K562 (cell line): Measurements from ENCODE around the gene VPS37D. TPM values are rescaled to one million over a fixed set of nuclear protein-coding genes. Genes with fewer than 3 reads are reported as not detected.

ENCODE experiments used
- ATAC-seq: fragments of 200-7000 bp; cut with Tn5 transposase; 3 replicates; pipeline ENCODE4 v1.9.1; 2020; ENCODE audit warnings: moderate library complexity
- BruUV-seq: library from RNA; stranded (reverse); fragments of 400-500 nt; replicated peaks from 2 replicates; lab custom pipeline; 2021; lab: Mats Ljungman, UMichigan
- CTCF ChIA-PET: fragments of 300-600 bp; formaldehyde crosslinking; extraction: SDS; loops from one replicate; lab custom pipeline; 2021; ENCODE audit warnings: low intra/inter-chr PET ratio; lab: Yijun Ruan, JAX
- POLR2A ChIA-PET: fragments of 300-600, 350-650 bp; sonication (Branson Sonifier 250); formaldehyde crosslinking; extraction: SDS; loops from one replicate; lab custom pipeline; 2021; ENCODE audit warnings: antibody characterized with exemption, inconsistent platforms; lab: Yijun Ruan, JAX
- DNase-seq, 4 experiments: peaks; one replicate each; pipeline versions ENCODE4 v3.0.0 to v3.0.0-alpha.2; 2011 to 2018; ENCODE audit warnings: low spot score in 3 of 4, mixed read lengths in 3 of 4; ENCODE audit errors: extremely low read depth in 1 of 4
- FAIRE-seq: peaks from 2 replicates; lab custom pipeline; 2011; peaks lifted over from hg19 to GRCh38; lab: Jason Lieb, UNC
- H2AFZ ChIP-seq: 2 replicates; pipeline ENCODE4 v1.6.0; 2011; ENCODE audit warnings: low read depth, low read length, control low read depth, inconsistent platforms
- H3K27ac ChIP-seq: fragments of 200-600 bp; 3 replicates; pipeline ENCODE4 v1.8.0; 2011; ENCODE audit warnings: low read depth, mild to moderate bottlenecking, control low read depth, inconsistent platforms, low read length, moderate library complexity, mixed read lengths; ENCODE audit errors: extremely low read depth
- H3K27me3 ChIP-seq, 2 experiments: fragments of 300-600 bp in 1 of 2; 2 replicates in 1 of 2; 3 replicates in 1 of 2; pipeline versions ENCODE4 v1.6.0 to v1.8.0; 2011; ENCODE audit warnings: inconsistent platforms in 2 of 2, low read length in 2 of 2, mild to moderate bottlenecking in 1 of 2, mixed read lengths in 1 of 2, moderate library complexity in 1 of 2; ENCODE audit not compliant: control insufficient read depth in 2 of 2, insufficient read depth in 2 of 2
- H3K36me3 ChIP-seq: fragments of 300-600 bp; 3 replicates; pipeline ENCODE4 v1.8.0; 2011; ENCODE audit warnings: mild to moderate bottlenecking, low read length, inconsistent platforms; ENCODE audit not compliant: control insufficient read depth, insufficient read depth
- H3K4me1 ChIP-seq, 2 experiments: fragments of 200-600 bp in 1 of 2; replicated peaks in 1 of 2; 2 replicates in 1 of 2; 3 replicates in 1 of 2; pipeline versions ENCODE4 v1.5.1 to v1.8.0; 2011; ENCODE audit warnings: inconsistent platforms in 2 of 2, low read length in 2 of 2, mild to moderate bottlenecking in 1 of 2, mixed read lengths in 1 of 2, moderate library complexity in 1 of 2; ENCODE audit not compliant: control insufficient read depth in 2 of 2, insufficient read depth in 2 of 2
- H3K4me2 ChIP-seq: 2 replicates; pipeline ENCODE4 v1.6.1; 2011; ENCODE audit warnings: low read length, control low read depth, inconsistent platforms, mixed read lengths; ENCODE audit not compliant: insufficient read depth
- H3K4me3 ChIP-seq: fragments of 200-600 bp; sonication (generic), shearing (Covaris generic); 2 replicates; pipeline ENCODE4 v1.5.1; 2016; ENCODE audit warnings: control low read depth, inconsistent platforms
- H3K79me2 ChIP-seq: fragments of 200-600 bp; 3 replicates; pipeline ENCODE4 v1.8.0; 2011; ENCODE audit warnings: low read length, inconsistent platforms; ENCODE audit not compliant: control insufficient read depth, insufficient read depth
- H3K9ac ChIP-seq, 2 experiments: 2 replicates each; pipeline versions ENCODE4 v1.6.0 to v1.6.1; 2011; ENCODE audit warnings: low read depth in 2 of 2, low read length in 2 of 2, control low read depth in 1 of 2, inconsistent platforms in 1 of 2, mild to moderate bottlenecking in 1 of 2, mixed read lengths in 1 of 2; ENCODE audit not compliant: insufficient read depth in 1 of 2
- H3K9me1 ChIP-seq: one replicate; pipeline ENCODE4 v1.6.0; 2011; ENCODE audit warnings: inconsistent platforms, mild to moderate bottlenecking, low read length, moderate library complexity; ENCODE audit not compliant: control insufficient read depth, insufficient read depth
- H3K9me3 ChIP-seq: replicated peaks from 2 replicates; pipeline ENCODE4 v1.5.1; 2011; ENCODE audit warnings: low read depth, low read length, inconsistent platforms; ENCODE audit not compliant: control insufficient read depth, insufficient read depth
- H4K20me1 ChIP-seq: replicated peaks from 2 replicates; pipeline ENCODE4 v1.6.1; 2011; ENCODE audit warnings: low read length, inconsistent platforms, mixed read lengths; ENCODE audit not compliant: control insufficient read depth, insufficient read depth
- BACH1 ChIP-seq: fragments of 200-800 bp; sonication (Bioruptor generic); IDR thresholded peaks from 2 replicates; pipeline ENCODE4 v1.6.1; 2016; ENCODE audit warnings: missing genetic modification characterization, missing compliant biosample characterization
- PYGO2 ChIP-seq: fragments of 450-650 bp; IDR thresholded peaks from 2 replicates; pipeline ENCODE4 v1.6.1; 2016; ENCODE audit warnings: mild to moderate bottlenecking, missing genetic modification characterization, moderate library complexity, missing compliant biosample characterization
- RBM39 ChIP-seq: fragments of 200-400 bp; formaldehyde crosslinking; optimal IDR thresholded peaks from 2 replicates; pipeline ENCODE3; 2018; ENCODE audit warnings: low read depth, low read length
- SAFB ChIP-seq: fragments of 200-400 bp; formaldehyde crosslinking; IDR thresholded peaks from 2 replicates; pipeline ENCODE4 v1.6.1; 2017; ENCODE audit warnings: low read depth, low read length, borderline replicate concordance
- TBP ChIP-seq: optimal IDR thresholded peaks from 2 replicates; pipeline ENCODE3; 2011; ENCODE audit warnings: low read depth, low read length, improper control_type of control experiment
- ZFP36 ChIP-seq: fragments of 150-350 bp; IDR thresholded peaks from 2 replicates; pipeline ENCODE4 v1.6.1; 2018; ENCODE audit warnings: low read length, low read depth; ENCODE audit not compliant: partially characterized antibody
- WGBS: fragments of 100-300 bp; shearing (Covaris generic); methylation state at CpG from one replicate; pipeline ENCODE4 v1.1.6; 2016; ENCODE audit warnings: low coverage, mixed read lengths; ENCODE audit not compliant: insufficient coverage; ENCODE audit errors: missing lambda C conversion rate; 5-methylcytosine and 5-hydroxymethylcytosine counted together
- in situ Hi-C: fragments of 300-500 bp; cut with MboI; formaldehyde crosslinking; loops from 4 replicates; pipeline ENCODE4 v1.15.0; 2018; ENCODE audit warnings: inconsistent platforms, mixed read lengths
- intact Hi-C: fragments of 100-400 bp; cut with micrococcal nuclease; formaldehyde crosslinking; loops from 2 replicates; pipeline ENCODE4 v1.14.2; 2022
- polyA plus RNA-seq, 8 experiments: library from polyadenylated mRNA; depleted of rRNA in 4 of 8; stranded (reverse) in 5 of 8; unstranded in 3 of 8; fragments of >200 nt; fragmentation: Nextera tagmentation in 2 of 8; fragmentation: Illumina TruSeq in 1 of 8; extraction: Ambion mirVana in 2 of 8; extraction: Trizol in 1 of 8; gene quantifications; 2 replicates each; pipeline versions ENCODE4 v1.2.1 to v1.2.3, GENCODE V29; 2011 to 2014; ENCODE audit warnings: inconsistent platforms in 1 of 8, missing spikeins in 1 of 8
- total RNA-seq, 7 experiments: library from RNA; depleted of rRNA in 6 of 7; stranded (reverse); fragments of >200 nt in 6 of 7; fragmentation: Illumina TruSeq in 2 of 7; extraction: Trizol in 2 of 7; gene quantifications; 2 replicates each; pipeline versions ENCODE4 v1.2.1 to v1.2.3, GENCODE V29; 2011 to 2021; ENCODE audit warnings: low replicate concordance in 1 of 7
- TF ChIP-seq, protein P1 (sequence below): fragments of 450-650 bp; IDR thresholded peaks from 2 replicates; pipeline ENCODE4 v1.6.1; 2016; ENCODE audit warnings: mild to moderate bottlenecking, moderate library complexity

Gene VPS37D
- total and polyA plus RNA-seq, 9 of the 15 experiments (the other 6 are each of a cell fraction or from before 2014, with no cell fraction given) = 0.25 to 2.3 (median 1.0) TPM; not detected in 3

GRCh38 chr7:73646785-73647724 is 20.6 kb upstream of the VPS37D start:
- H3K4me2 ChIP-seq = no peak overlapping the region
- POLR2A ChIA-PET = interaction anchor here (0.5 to 1.8 kb wide), 5 partner anchors 10 to 62 kb away, joined by 3 to 11 read pairs (median 4); no protein-coding TSS in a partner anchor
- DNase-seq (no peak), FAIRE-seq (no peak), ATAC-seq (no peak; the same call in 2 of the 3 replicates)
- TF ChIP-seq PYGO2 (tag) = no peak
- no peak for TF ChIP-seq BACH1 (tag)
- TF ChIP-seq SAFB = no peak
- TF ChIP-seq RBM39 = no peak
- TF ChIP-seq, protein P1, sequence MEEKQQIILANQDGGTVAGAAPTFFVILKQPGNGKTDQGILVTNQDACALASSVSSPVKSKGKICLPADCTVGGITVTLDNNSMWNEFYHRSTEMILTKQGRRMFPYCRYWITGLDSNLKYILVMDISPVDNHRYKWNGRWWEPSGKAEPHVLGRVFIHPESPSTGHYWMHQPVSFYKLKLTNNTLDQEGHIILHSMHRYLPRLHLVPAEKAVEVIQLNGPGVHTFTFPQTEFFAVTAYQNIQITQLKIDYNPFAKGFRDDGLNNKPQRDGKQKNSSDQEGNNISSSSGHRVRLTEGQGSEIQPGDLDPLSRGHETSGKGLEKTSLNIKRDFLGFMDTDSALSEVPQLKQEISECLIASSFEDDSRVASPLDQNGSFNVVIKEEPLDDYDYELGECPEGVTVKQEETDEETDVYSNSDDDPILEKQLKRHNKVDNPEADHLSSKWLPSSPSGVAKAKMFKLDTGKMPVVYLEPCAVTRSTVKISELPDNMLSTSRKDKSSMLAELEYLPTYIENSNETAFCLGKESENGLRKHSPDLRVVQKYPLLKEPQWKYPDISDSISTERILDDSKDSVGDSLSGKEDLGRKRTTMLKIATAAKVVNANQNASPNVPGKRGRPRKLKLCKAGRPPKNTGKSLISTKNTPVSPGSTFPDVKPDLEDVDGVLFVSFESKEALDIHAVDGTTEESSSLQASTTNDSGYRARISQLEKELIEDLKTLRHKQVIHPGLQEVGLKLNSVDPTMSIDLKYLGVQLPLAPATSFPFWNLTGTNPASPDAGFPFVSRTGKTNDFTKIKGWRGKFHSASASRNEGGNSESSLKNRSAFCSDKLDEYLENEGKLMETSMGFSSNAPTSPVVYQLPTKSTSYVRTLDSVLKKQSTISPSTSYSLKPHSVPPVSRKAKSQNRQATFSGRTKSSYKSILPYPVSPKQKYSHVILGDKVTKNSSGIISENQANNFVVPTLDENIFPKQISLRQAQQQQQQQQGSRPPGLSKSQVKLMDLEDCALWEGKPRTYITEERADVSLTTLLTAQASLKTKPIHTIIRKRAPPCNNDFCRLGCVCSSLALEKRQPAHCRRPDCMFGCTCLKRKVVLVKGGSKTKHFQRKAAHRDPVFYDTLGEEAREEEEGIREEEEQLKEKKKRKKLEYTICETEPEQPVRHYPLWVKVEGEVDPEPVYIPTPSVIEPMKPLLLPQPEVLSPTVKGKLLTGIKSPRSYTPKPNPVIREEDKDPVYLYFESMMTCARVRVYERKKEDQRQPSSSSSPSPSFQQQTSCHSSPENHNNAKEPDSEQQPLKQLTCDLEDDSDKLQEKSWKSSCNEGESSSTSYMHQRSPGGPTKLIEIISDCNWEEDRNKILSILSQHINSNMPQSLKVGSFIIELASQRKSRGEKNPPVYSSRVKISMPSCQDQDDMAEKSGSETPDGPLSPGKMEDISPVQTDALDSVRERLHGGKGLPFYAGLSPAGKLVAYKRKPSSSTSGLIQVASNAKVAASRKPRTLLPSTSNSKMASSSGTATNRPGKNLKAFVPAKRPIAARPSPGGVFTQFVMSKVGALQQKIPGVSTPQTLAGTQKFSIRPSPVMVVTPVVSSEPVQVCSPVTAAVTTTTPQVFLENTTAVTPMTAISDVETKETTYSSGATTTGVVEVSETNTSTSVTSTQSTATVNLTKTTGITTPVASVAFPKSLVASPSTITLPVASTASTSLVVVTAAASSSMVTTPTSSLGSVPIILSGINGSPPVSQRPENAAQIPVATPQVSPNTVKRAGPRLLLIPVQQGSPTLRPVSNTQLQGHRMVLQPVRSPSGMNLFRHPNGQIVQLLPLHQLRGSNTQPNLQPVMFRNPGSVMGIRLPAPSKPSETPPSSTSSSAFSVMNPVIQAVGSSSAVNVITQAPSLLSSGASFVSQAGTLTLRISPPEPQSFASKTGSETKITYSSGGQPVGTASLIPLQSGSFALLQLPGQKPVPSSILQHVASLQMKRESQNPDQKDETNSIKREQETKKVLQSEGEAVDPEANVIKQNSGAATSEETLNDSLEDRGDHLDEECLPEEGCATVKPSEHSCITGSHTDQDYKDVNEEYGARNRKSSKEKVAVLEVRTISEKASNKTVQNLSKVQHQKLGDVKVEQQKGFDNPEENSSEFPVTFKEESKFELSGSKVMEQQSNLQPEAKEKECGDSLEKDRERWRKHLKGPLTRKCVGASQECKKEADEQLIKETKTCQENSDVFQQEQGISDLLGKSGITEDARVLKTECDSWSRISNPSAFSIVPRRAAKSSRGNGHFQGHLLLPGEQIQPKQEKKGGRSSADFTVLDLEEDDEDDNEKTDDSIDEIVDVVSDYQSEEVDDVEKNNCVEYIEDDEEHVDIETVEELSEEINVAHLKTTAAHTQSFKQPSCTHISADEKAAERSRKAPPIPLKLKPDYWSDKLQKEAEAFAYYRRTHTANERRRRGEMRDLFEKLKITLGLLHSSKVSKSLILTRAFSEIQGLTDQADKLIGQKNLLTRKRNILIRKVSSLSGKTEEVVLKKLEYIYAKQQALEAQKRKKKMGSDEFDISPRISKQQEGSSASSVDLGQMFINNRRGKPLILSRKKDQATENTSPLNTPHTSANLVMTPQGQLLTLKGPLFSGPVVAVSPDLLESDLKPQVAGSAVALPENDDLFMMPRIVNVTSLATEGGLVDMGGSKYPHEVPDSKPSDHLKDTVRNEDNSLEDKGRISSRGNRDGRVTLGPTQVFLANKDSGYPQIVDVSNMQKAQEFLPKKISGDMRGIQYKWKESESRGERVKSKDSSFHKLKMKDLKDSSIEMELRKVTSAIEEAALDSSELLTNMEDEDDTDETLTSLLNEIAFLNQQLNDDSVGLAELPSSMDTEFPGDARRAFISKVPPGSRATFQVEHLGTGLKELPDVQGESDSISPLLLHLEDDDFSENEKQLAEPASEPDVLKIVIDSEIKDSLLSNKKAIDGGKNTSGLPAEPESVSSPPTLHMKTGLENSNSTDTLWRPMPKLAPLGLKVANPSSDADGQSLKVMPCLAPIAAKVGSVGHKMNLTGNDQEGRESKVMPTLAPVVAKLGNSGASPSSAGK = no peak
- TF ChIP-seq TBP = no peak
- peak; percentile 27 for TF ChIP-seq ZFP36
- H3K36me3 ChIP-seq = no peaks in the 10 kb centered on the region
- H3K9ac ChIP-seq = 0 out of 4 replicates have a peak overlapping the region, but pooled peaks of 1 of the 2 experiments have one; percentile 22
- no peaks in the 10 kb centered on the region; the same call in 1 of the 2 replicates for H3K9me3 ChIP-seq
- in situ Hi-C loops (no loop called here), intact Hi-C loops (no loop called here)
- BruUV-seq = no TSS peak
- H3K4me1 ChIP-seq = peaks cover 0 to 14% of the 10 kb centered on the region in 2 experiments; a peak in 2 of 5 replicates
- H3K27me3 ChIP-seq = peaks cover 31 to 73% of the 10 kb centered on the region in 2 experiments
- no peak overlapping the region for H2AFZ ChIP-seq
- no peak overlapping the region for H3K4me3 ChIP-seq
- CTCF ChIA-PET = no interaction called here
- WGBS = 16% methylated on average over 16 of the region's 16 CpGs
- H3K9me1 ChIP-seq = no peaks in the 10 kb centered on the region
- H3K79me2 ChIP-seq = no peaks in the 10 kb centered on the region
- H4K20me1 ChIP-seq = 0 out of 2 replicates have a peak, but pooled peaks cover 3% of the 10 kb centered on the region
- no peak overlapping the region for H3K27ac ChIP-seq
